Astrocyte of the spinal cord (primary cell): ENCODE data around the gene PLEKHN1.

Experiments
- DNase-seq: peaks from one replicate; pipeline ENCODE4 v3.0.0; 2011; ENCODE audit warnings: low read depth, low spot score
- H3K4me3 ChIP-seq: 2 replicates; pipeline ENCODE4 v1.5.1; 2011; ENCODE audit warnings: low read depth, mild to moderate bottlenecking, low read length, moderate library complexity
- in situ Hi-C: cut with HindIII; loops from 2 replicates; pipeline ENCODE4 v1.10.0; 2017; ENCODE audit warnings: low sequenced_read_pairs
- TF ChIP-seq, protein P1 (sequence below): IDR thresholded peaks from 2 replicates; pipeline ENCODE4 v1.5.1; 2012; ENCODE audit warnings: low read depth, mild to moderate bottlenecking, low read length, inconsistent platforms

The PLEKHN1 gene

DNA sequence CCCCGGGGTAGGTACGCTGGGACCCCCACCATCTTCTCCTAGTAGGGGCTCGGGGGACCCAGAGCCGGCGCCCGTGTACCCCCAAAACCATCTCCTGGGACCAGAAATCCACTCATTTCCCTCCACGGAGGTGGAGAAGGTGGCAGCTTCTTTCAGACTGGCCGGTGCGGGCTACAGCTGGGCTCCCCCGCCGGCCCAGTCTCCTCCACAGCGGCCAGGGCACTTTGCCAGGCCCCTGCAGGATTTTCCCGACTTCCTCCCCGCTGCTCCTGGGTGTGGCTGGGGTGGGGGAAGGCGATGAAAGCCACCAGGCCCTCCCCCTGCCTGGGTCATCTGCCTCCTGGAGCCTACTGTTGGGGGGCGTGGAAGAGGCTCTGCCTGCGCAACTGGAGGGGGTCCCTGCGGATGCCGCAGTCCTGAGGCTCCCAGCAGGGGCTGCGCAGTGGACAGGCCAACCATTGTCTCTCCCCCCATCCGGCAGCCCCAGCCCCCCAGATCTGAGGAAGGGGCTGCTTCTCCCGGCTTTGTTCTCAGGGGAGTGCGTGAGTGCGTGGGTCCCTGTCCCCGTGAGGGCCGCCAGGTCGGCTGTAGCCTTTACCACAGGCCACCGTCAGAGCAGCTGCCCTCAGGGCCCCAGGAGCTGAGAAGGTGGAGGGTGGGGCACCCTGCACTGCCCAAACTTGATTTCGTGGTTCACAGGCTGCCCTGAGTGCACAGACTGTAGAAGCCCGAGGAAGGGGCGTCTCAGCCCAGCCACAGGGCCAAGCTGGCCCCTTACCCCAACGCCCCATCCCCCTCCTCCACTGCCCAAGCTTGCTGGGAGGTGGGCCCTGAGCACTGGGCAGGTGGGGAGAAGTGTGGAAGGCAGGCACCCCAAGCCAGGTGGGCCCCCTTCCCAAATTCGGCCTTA lies 55.0 kb downstream of the PLEKHN1 start:
- in situ Hi-C loops: no loop called here
- peak overlapping the region; percentile 58 for H3K4me3 ChIP-seq
- DNase-seq: peak; percentile 81
- TF ChIP-seq, protein P1, sequence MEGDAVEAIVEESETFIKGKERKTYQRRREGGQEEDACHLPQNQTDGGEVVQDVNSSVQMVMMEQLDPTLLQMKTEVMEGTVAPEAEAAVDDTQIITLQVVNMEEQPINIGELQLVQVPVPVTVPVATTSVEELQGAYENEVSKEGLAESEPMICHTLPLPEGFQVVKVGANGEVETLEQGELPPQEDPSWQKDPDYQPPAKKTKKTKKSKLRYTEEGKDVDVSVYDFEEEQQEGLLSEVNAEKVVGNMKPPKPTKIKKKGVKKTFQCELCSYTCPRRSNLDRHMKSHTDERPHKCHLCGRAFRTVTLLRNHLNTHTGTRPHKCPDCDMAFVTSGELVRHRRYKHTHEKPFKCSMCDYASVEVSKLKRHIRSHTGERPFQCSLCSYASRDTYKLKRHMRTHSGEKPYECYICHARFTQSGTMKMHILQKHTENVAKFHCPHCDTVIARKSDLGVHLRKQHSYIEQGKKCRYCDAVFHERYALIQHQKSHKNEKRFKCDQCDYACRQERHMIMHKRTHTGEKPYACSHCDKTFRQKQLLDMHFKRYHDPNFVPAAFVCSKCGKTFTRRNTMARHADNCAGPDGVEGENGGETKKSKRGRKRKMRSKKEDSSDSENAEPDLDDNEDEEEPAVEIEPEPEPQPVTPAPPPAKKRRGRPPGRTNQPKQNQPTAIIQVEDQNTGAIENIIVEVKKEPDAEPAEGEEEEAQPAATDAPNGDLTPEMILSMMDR: no peak

DNA sequence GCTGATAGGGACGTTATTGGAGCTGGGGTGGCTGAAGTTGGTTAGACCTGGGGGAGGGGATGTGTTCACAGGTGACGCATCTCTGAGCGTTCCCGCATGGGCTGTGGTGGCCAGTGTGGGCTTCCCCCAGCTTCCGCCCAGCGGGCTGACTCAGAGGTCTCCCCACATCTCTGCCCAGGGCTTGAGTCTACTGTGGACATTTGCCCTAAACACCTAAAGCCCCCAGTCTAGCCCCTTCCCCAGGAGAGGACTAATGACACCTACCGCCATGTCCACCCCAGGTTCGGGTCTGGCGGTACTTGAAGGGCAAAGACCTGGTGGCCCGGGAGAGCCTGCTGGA lies 55.6 kb downstream of the PLEKHN1 start:
- peak; percentile 68 for DNase-seq
- TF ChIP-seq, protein P1: no peak
- H3K4me3 ChIP-seq: peak overlapping the region; percentile 58
- in situ Hi-C loops: no loop called here

DNA sequence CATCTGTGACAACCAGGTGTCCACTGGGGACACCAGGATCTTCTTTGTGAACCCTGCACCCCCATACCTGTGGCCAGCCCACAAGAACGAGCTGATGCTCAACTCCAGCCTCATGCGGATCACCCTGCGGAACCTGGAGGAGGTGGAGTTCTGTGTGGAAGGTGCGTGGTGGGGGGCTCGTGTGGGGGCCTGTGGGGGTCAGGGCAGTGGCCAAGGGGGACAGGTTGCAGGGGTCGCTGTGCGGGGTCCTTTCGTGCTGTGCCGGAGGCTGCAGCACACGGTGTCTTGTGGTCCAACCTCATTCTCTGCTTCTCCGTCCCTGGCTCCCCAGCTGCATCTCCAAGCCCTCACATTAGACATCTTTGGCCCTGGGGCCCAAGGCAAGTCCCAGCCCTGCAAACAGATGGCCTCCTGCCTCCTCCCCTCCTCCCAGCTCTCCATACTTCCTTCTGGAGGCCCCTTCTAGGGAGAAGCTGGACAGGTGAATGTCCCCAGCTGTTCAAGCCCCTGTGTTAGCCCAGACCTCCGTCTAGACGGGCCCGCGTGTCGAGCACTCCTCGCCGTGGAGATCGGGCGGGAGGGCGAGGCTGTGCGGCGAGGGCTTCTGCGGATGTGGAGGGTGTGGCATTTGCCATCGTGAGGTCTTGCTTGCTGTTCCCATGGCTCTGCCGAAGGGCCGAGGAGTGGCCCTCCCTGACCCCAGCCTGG lies 56.2 kb downstream of the PLEKHN1 start:
- no peak for DNase-seq
- in situ Hi-C loops: no loop called here
- H3K4me3 ChIP-seq: no peak overlapping the region
- TF ChIP-seq, protein P1: no peak

DNA sequence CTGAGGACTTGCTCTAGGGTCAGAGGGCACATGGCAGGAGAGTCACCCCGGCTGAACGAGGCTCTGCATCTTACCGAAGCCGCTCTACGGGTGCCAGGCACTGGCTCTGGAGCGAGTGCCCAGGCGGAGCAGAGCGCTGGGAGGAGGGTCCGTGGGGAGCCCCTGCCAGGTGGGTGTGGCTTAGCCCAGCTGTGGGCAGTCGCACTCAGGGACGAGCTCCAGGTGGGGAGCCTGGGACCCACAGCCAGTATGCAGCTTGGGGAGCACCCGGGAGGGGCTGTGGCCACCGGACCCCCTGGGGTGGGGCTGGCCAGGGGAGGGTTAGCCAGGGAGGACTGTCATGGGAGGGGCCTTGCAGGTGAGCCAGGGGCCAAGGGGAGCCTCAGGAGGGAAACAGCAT lies 57.4 kb downstream of the PLEKHN1 start:
- in situ Hi-C loops: no loop called here
- H3K4me3 ChIP-seq: no peak overlapping the region
- TF ChIP-seq, protein P1: no peak
- DNase-seq: no peak

DNA sequence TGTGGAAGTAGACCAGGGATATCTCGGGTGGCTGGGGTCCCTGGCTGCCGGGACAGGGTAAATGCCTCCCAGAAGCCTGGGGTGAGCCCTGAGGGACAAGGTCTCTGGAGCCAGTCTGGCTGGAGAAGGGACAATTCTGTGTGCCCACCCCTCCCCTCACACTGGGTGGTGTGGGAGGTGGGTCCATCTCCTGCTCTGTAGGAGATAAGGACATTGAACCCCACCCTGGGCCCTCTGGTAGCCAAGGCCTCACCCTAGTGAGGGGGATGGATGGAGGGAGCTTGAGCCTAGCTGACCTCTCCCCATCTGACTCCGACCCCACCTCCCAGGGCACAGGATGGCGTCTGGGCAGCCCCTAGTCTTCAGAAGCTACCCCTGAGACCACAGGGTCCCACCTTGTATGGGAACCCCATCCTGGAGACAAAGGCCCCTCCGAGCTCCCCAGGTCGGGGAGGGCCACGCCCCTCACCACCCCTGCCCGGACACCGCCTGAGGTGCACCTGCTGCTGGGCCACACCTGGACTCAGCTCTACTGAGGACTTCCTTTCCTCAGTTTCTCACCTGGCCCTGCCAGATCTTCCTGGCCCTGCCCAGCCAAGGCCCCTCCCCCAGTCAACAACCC lies 58.0 kb downstream of the PLEKHN1 start:
- TF ChIP-seq, protein P1: no peak

DNA sequence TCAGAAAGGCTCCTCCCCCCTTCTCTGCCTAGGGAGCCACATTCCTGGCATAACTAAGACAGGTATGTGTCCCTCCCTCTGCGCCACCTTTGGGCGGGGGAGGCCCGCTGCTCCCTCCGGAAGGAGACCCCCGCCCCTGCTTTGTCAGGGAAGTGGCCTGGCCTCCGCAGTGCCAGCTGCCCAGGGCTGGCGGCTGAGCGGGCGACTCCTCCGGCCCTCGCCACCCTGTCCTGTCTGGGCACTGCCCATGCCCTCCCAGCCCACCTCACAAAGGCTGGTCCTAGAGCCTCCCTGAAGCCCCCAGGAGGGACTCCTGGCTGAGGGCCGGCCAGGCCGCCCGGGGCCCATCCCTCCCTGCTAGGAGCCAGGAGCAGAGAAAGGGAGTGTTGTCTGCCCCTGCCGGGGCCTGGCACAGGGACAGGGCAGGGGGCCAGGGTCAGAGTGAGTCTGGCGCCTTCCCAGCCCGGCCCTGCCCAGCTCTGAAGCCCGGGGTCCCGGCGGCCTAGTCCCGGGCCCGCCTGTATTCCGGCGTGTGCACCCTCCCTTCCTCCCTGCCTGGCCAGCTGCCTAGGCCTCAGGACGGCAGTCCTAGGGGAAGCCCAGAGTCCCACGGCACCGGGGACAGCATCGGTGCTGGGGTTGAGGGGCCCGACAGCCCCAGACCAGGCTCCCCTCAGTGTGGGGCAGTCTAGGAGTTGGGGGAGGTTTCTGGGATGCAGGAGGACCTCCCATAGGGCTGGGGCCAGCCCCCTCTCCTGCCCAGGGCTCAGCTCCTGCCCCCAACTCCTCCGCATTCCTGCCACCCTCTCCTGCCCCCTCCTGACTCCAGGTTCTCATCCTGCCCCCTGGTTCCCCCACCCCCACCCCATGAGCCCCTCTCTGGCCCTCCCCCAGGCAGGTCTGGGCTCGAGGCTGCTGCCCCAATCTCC lies 58.8 kb downstream of the PLEKHN1 start:
- DNase-seq: peak; percentile 34
- H3K4me3 ChIP-seq: no peak overlapping the region
- TF ChIP-seq, protein P1: no peak
- in situ Hi-C loops: no loop called here

More for the DNA sequence above, 58.0 kb downstream of the PLEKHN1 start:
- no peak overlapping the region for H3K4me3 ChIP-seq
- no peak for DNase-seq
- in situ Hi-C loops: no loop called here
